RWPE1 (cell line): Measurements from ENCODE around the gene DSCAML1.

Source experiments
- CTCF ChIA-PET: fragments of 350-600 bp; sonication (Branson Sonifier 250); formaldehyde crosslinking; extraction: SDS; loops from one replicate; lab custom pipeline; 2021; lab: Yijun Ruan, JAX
- POLR2A ChIA-PET: fragments of 400-600 bp; formaldehyde crosslinking; extraction: SDS; loops from one replicate; lab custom pipeline; 2020; ENCODE audit warnings: antibody characterized with exemption; ENCODE audit not compliant: low non-redundant PET; lab: Yijun Ruan, JAX
- DNase-seq: peaks from one replicate; pipeline ENCODE4 v3.0.0; 2012; ENCODE audit warnings: low spot score
- H3K27ac ChIP-seq: fragments of 450-650 bp; 2 replicates; pipeline ENCODE4 v1.5.1; 2017
- CTCF ChIP-seq: fragments of 450-650 bp; conservative IDR thresholded peaks from 2 replicates; pipeline ENCODE4 v1.5.1; 2017; ENCODE audit warnings: low read depth, mild to moderate bottlenecking

The DSCAML1 gene

GRCh38 chr11:117690484-117691217 is 106.4 kb downstream of the DSCAML1 start:
- ChIA-PET POLR2A (interaction anchor here (0.6 kb wide), 1 partner anchor 731 kb away, joined by 4 read pairs; no protein-coding TSS in a partner anchor), CTCF (interaction anchor here (0.9 kb wide), 1 partner anchor 268 kb away, joined by 3 read pairs; no protein-coding TSS in a partner anchor)
- H3K27ac ChIP-seq = no peak overlapping the region
- TF ChIP-seq CTCF = no peak
- DNase-seq = no peak

GRCh38 chr11:117688255-117688797 is 108.7 kb downstream of the DSCAML1 start:
- DNase-seq = no peak
- ChIA-PET POLR2A (no interaction called here), CTCF (no interaction called here)
- no peak overlapping the region for H3K27ac ChIP-seq
- TF ChIP-seq CTCF = no peak

GRCh38 chr11:117687776-117688175 is 109.2 kb downstream of the DSCAML1 start:
- ChIA-PET POLR2A (no interaction called here), CTCF (no interaction called here)
- no peak for TF ChIP-seq CTCF
- H3K27ac ChIP-seq = no peak overlapping the region
- no peak for DNase-seq

- no peak for TF ChIP-seq CTCF
- H3K27ac ChIP-seq = no peak overlapping the region
- POLR2A ChIA-PET = no interaction called here
- CTCF ChIA-PET = interaction anchor here (0.6 kb wide), 1 partner anchor 25 kb away, joined by 3 read pairs; no protein-coding TSS in a partner anchor
- no peak for DNase-seq
Measured at GRCh38 chr11:117686711-117687110, 110.3 kb downstream of the DSCAML1 start.

- TF ChIP-seq CTCF = no peak
- no peak for DNase-seq
- H3K27ac ChIP-seq = no peak overlapping the region
- CTCF ChIA-PET = interaction anchor here (1.7 kb wide), 1 partner anchor 259 kb away, joined by 5 read pairs; no protein-coding TSS in a partner anchor
- POLR2A ChIA-PET = no interaction called here
Measured at GRCh38 chr11:117685566-117685965, 111.5 kb downstream of the DSCAML1 start.

GRCh38 chr11:117684731-117685130 is 112.3 kb downstream of the DSCAML1 start:
- TF ChIP-seq CTCF = no peak
- ChIA-PET POLR2A (no interaction called here), CTCF (interaction anchor here (1.7 kb wide), 1 partner anchor 258 kb away, joined by 5 read pairs; no protein-coding TSS in a partner anchor)
- no peak for DNase-seq
- H3K27ac ChIP-seq = no peak overlapping the region
